Endothelial cell of umbilical vein (primary cell): ENCODE results near the gene C16orf82. TPM values are rescaled to one million over a fixed set of nuclear protein-coding genes. Genes with fewer than 3 reads are reported as not detected.

Experiments used
- BruUV-seq: library from RNA; stranded (reverse); fragments of 400-500 nt; replicated peaks from 2 replicates; lab custom pipeline; 2021; lab: Mats Ljungman, UMichigan
- CTCF ChIA-PET: fragments of 300-600, 350-600 bp; sonication (Branson Sonifier 250); formaldehyde crosslinking; loops from one replicate; lab custom pipeline; 2021; ENCODE audit warnings: antibody characterized with exemption, inconsistent platforms; lab: Charles Lee
- POLR2A ChIA-PET: fragments of 300-600, 350-600 bp; sonication (Branson Sonifier 250); formaldehyde crosslinking; loops from one replicate; lab custom pipeline; 2021; ENCODE audit warnings: antibody characterized with exemption, inconsistent platforms; lab: Charles Lee
- DNase-seq: peaks from one replicate; pipeline ENCODE4 v3.0.0-alpha.2; 2011; ENCODE audit warnings: low read depth, low spot score
- FAIRE-seq: peaks from 2 replicates; lab custom pipeline; 2011; peaks lifted over from hg19 to GRCh38; lab: Jason Lieb, UNC
- H2AFZ ChIP-seq: 2 replicates; pipeline ENCODE4 v1.6.0; 2012; ENCODE audit warnings: low read depth, low read length, control low read depth, inconsistent platforms
- H3K27ac ChIP-seq: 2 replicates; pipeline ENCODE4 v1.5.1; 2011; ENCODE audit warnings: low read depth, mild to moderate bottlenecking, control low read depth, low read length, moderate library complexity; ENCODE audit not compliant: insufficient read depth
- H3K27me3 ChIP-seq, 2 experiments: 2 replicates each; pipeline versions ENCODE4 v1.6.0 to v1.6.1; 2011; ENCODE audit warnings: low read length in 2 of 2, mixed read lengths in 1 of 2; ENCODE audit not compliant: control insufficient read depth in 2 of 2, insufficient read depth in 2 of 2
- H3K36me3 ChIP-seq, 2 experiments: 2 replicates in 1 of 2; 3 replicates in 1 of 2; pipeline ENCODE4 v1.5.1; 2011; ENCODE audit warnings: low read length in 2 of 2, mild to moderate bottlenecking in 1 of 2, moderate library complexity in 1 of 2; ENCODE audit not compliant: control insufficient read depth in 2 of 2, insufficient read depth in 2 of 2; ENCODE audit errors: extremely low read depth in 1 of 2
- H3K4me1 ChIP-seq: 3 replicates; pipeline ENCODE4 v1.5.1; 2011; ENCODE audit warnings: mild to moderate bottlenecking, low read length; ENCODE audit not compliant: control insufficient read depth, insufficient read depth; ENCODE audit errors: extremely low read depth
- H3K4me2 ChIP-seq: 2 replicates; pipeline ENCODE4 v1.6.1; 2011; ENCODE audit warnings: low read length, control low read depth, mixed read lengths; ENCODE audit not compliant: insufficient read depth
- H3K4me3 ChIP-seq, 3 experiments: fragments of 200-600 bp in 1 of 3; sonication (generic), shearing (Covaris generic) in 1 of 3; replicated peaks in 1 of 3; 2 replicates each; pipeline ENCODE4 v1.5.1; 2011 to 2016; ENCODE audit warnings: control low read depth in 3 of 3, low read length in 3 of 3, mild to moderate bottlenecking in 2 of 3, inconsistent platforms in 1 of 3, low read depth in 1 of 3, moderate library complexity in 1 of 3; ENCODE audit not compliant: insufficient read depth in 1 of 3
- H3K79me2 ChIP-seq: 2 replicates; pipeline ENCODE4 v1.6.0; 2012; ENCODE audit warnings: low read length, inconsistent platforms; ENCODE audit not compliant: control insufficient read depth, insufficient read depth
- H3K9ac ChIP-seq: replicated peaks from 2 replicates; pipeline ENCODE3; 2011; ENCODE audit warnings: low read length, control low read depth; ENCODE audit not compliant: insufficient read depth; ENCODE audit errors: extremely low read depth
- H3K9me1 ChIP-seq: replicated peaks from 3 replicates; pipeline ENCODE4 v1.6.0; 2011; ENCODE audit warnings: mild to moderate bottlenecking, low read length; ENCODE audit not compliant: control insufficient read depth, insufficient read depth; ENCODE audit errors: extremely low read depth
- H3K9me3 ChIP-seq: replicated peaks from 2 replicates; pipeline ENCODE4 v1.5.1; 2012; ENCODE audit warnings: low read length, inconsistent platforms; ENCODE audit not compliant: control insufficient read depth, insufficient read depth
- H4K20me1 ChIP-seq: replicated peaks from 2 replicates; pipeline ENCODE3; 2011; ENCODE audit warnings: mild to moderate bottlenecking, low read length; ENCODE audit not compliant: control insufficient read depth, insufficient read depth; ENCODE audit errors: extremely low read depth
- CTCF ChIP-seq, 2 donors: IDR thresholded peaks; 1 replicate in 1 of 2; 2 replicates in 1 of 2; pipeline ENCODE4 v1.5.1; 2011; ENCODE audit warnings: low read length in 2 of 2, mild to moderate bottlenecking in 2 of 2, moderate library complexity in 2 of 2, control low read depth in 1 of 2, inconsistent platforms in 1 of 2, low read depth in 1 of 2; ENCODE audit not compliant: insufficient read depth in 1 of 2; ENCODE audit errors: extremely low read depth in 1 of 2
- EZH2 ChIP-seq: IDR thresholded peaks from 2 replicates; pipeline ENCODE4 v1.6.1; 2012; ENCODE audit warnings: borderline replicate concordance, low read depth, mild to moderate bottlenecking, moderate library complexity, low read length, inconsistent platforms; ENCODE audit not compliant: severe bottlenecking
- FOS ChIP-seq: IDR thresholded peaks from 2 replicates; pipeline ENCODE4 v1.6.1; 2011; ENCODE audit warnings: mild to moderate bottlenecking, low read length, moderate library complexity, borderline replicate concordance; ENCODE audit not compliant: insufficient read depth
- GATA2 ChIP-seq: IDR thresholded peaks from 2 replicates; pipeline ENCODE4 v1.7.0; 2011; ENCODE audit warnings: low read depth, mild to moderate bottlenecking, moderate library complexity, mixed read lengths, low read length; ENCODE audit not compliant: insufficient read length, insufficient read depth
- JUN ChIP-seq: IDR thresholded peaks from 2 replicates; pipeline ENCODE4 v1.6.1; 2011; ENCODE audit warnings: borderline replicate concordance, low read depth; ENCODE audit not compliant: insufficient read length, insufficient read depth
- MYC ChIP-seq: IDR thresholded peaks from one replicate; pipeline ENCODE4 v1.6.1; 2011; ENCODE audit warnings: mild to moderate bottlenecking, low read depth, low read length
- POLR2A ChIP-seq: IDR thresholded peaks from 2 replicates; pipeline ENCODE4 v1.6.1; 2012; ENCODE audit warnings: low read depth, mild to moderate bottlenecking, control low read depth, low read length
- POLR2AphosphoS5 ChIP-seq: IDR thresholded peaks from 2 replicates; pipeline ENCODE4 v1.6.1; 2012; ENCODE audit warnings: low read depth, mild to moderate bottlenecking, control low read depth, low read length, moderate library complexity; ENCODE audit not compliant: insufficient read depth
- dilution Hi-C: fragments of 300-500 bp; cut with MboI; formaldehyde crosslinking; loops from one replicate; pipeline ENCODE4 v1.15.0; 2019; ENCODE audit warnings: low sequenced_read_pairs; ENCODE audit not compliant: extremely low pct_ligation_motif_present
- intact Hi-C: fragments of 100-400 bp; cut with micrococcal nuclease; formaldehyde crosslinking; loops from one replicate; pipeline ENCODE4 v1.10.0; 2022
- polyA plus RNA-seq, 4 experiments: library from polyadenylated mRNA; depleted of rRNA in 3 of 4; stranded (reverse) in 3 of 4; unstranded in 1 of 4; fragments of >200 nt; gene quantifications; 2 replicates each; pipeline versions ENCODE4 v1.2.1 to v1.2.3, GENCODE V29; 2011 to 2012; ENCODE audit warnings: missing spikeins in 1 of 4
- total RNA-seq: library from RNA; stranded (reverse); gene quantifications from 2 replicates; pipeline ENCODE4 v1.2.3, GENCODE V29; 2021
- TF ChIP-seq, protein P1 (sequence below): IDR thresholded peaks from 2 replicates; pipeline ENCODE4 v1.6.1; 2011; ENCODE audit not compliant: insufficient read depth, insufficient read length

Gene C16orf82
- total and polyA plus RNA-seq, 2 donors (not counting 3 experiments of a cell fraction or from before 2014, with no cell fraction given) = not detected

DNA sequence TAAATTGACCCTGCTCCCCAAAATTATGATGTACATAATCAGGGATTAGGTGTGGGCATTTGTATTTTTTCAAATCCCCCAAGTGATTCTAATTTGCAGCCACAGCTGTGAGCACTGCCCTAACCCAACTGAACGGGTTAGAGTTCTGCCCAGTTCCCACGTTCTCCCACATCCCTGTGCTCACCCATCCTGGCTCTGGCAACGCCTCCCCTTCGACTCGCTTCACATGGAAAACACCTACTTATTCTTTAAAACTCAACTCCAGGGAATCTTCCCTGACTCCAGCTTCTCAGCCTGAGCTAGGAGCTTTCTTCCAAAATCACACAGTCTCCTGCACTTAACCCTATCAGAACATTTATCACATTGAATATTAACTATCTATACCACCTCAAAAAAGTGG lies 17.6 kb upstream of the C16orf82 start:
- BruUV-seq = no TSS peak
- dilution Hi-C loops = no loop called here
- intact Hi-C loops = no loop called here
- no peaks in the 10 kb centered on the region for H3K79me2 ChIP-seq
- no peak overlapping the region for H3K9ac ChIP-seq
- ChIA-PET POLR2A (no interaction called here), CTCF (no interaction called here)
- no peaks in the 10 kb centered on the region for H3K36me3 ChIP-seq
- no peak overlapping the region for H2AFZ ChIP-seq
- no peak for FAIRE-seq
- DNase-seq = no peak
- TF ChIP-seq POLR2AphosphoS5 = no peak
- no peaks in the 10 kb centered on the region for H3K4me1 ChIP-seq
- H4K20me1 ChIP-seq = no peaks in the 10 kb centered on the region
- no peak overlapping the region for H3K4me3 ChIP-seq
- no peak overlapping the region for H3K4me2 ChIP-seq
- no peaks in the 10 kb centered on the region for H3K9me3 ChIP-seq
- H3K9me1 ChIP-seq = no peaks in the 10 kb centered on the region
- no peak overlapping the region for H3K27ac ChIP-seq
- no peaks in the 10 kb centered on the region for H3K27me3 ChIP-seq

GRCh38 chr16:27052007-27052406 lies 14.7 kb upstream of the C16orf82 start:
- no peak overlapping the region for H3K9ac ChIP-seq
- no peak overlapping the region for H3K4me2 ChIP-seq
- H3K9me1 ChIP-seq = no peaks in the 10 kb centered on the region
- no peak overlapping the region for H3K27ac ChIP-seq
- no peaks in the 10 kb centered on the region for H3K4me1 ChIP-seq
- H3K4me3 ChIP-seq = no peak overlapping the region
- no peak for DNase-seq
- H3K27me3 ChIP-seq = no peaks in the 10 kb centered on the region
- no TSS peak for BruUV-seq
- H3K79me2 ChIP-seq = no peaks in the 10 kb centered on the region
- TF ChIP-seq CTCF (IDR thresholded peaks at IDR 0.05; ENCODE audit: extremely low read depth in 1 of 2, insufficient read depth in 1 of 2, low read depth in 1 of 2, low read length in 2 of 2) = no peak
- no peak for TF ChIP-seq JUN
- TF ChIP-seq, protein P1, sequence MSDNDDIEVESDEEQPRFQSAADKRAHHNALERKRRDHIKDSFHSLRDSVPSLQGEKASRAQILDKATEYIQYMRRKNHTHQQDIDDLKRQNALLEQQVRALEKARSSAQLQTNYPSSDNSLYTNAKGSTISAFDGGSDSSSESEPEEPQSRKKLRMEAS = no peak
- no peak for TF ChIP-seq POLR2AphosphoS5
- no peak for TF ChIP-seq POLR2A
- TF ChIP-seq EZH2 = no peak
- no peak for TF ChIP-seq MYC
- TF ChIP-seq GATA2 = no peak
- no peak for TF ChIP-seq FOS
- ChIA-PET POLR2A (no interaction called here), CTCF (no interaction called here)
- intact Hi-C loops = no loop called here
- no peaks in the 10 kb centered on the region for H3K36me3 ChIP-seq
- no peak for FAIRE-seq
- H2AFZ ChIP-seq = no peak overlapping the region
- no peaks in the 10 kb centered on the region for H4K20me1 ChIP-seq
- dilution Hi-C loops = no loop called here
- no peaks in the 10 kb centered on the region for H3K9me3 ChIP-seq
